AG09309 (cell line): ENCODE data around the gene GRIA3.
"Not testable (repeated sequence)": the region's sequence is repeated elsewhere in the genome, so short reads cannot be mapped to it uniquely, and the experiment has no call there.

Experiments
- DNase-seq: peaks from one replicate; pipeline ENCODE4 v3.0.0-alpha.2; 2010; ENCODE audit warnings: low read depth
- H3K4me3 ChIP-seq: 2 replicates; pipeline ENCODE4 v1.5.1; 2011; ENCODE audit warnings: mild to moderate bottlenecking, low read depth, low read length, moderate library complexity; ENCODE audit not compliant: control insufficient read depth
- TF ChIP-seq, protein P1 (sequence below): IDR thresholded peaks from 2 replicates; pipeline ENCODE4 v1.5.1; 2011; ENCODE audit warnings: mild to moderate bottlenecking, low read depth, low read length, inconsistent platforms; ENCODE audit not compliant: insufficient read depth, control insufficient read depth; ENCODE audit errors: missing control alignments

Gene GRIA3

GRCh38 chrX:123271902-123272301 lies 87.8 kb downstream of the GRIA3 start:
- TF ChIP-seq, protein P1, sequence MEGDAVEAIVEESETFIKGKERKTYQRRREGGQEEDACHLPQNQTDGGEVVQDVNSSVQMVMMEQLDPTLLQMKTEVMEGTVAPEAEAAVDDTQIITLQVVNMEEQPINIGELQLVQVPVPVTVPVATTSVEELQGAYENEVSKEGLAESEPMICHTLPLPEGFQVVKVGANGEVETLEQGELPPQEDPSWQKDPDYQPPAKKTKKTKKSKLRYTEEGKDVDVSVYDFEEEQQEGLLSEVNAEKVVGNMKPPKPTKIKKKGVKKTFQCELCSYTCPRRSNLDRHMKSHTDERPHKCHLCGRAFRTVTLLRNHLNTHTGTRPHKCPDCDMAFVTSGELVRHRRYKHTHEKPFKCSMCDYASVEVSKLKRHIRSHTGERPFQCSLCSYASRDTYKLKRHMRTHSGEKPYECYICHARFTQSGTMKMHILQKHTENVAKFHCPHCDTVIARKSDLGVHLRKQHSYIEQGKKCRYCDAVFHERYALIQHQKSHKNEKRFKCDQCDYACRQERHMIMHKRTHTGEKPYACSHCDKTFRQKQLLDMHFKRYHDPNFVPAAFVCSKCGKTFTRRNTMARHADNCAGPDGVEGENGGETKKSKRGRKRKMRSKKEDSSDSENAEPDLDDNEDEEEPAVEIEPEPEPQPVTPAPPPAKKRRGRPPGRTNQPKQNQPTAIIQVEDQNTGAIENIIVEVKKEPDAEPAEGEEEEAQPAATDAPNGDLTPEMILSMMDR, result no peak
- no peak overlapping the region for H3K4me3 ChIP-seq
- no peak for DNase-seq

- TF ChIP-seq, protein P1, result no peak
- DNase-seq, result no peak
- no peak overlapping the region for H3K4me3 ChIP-seq
Observed at GRCh38 chrX:123272630-123273029, 88.6 kb downstream of the GRIA3 start.

- TF ChIP-seq, protein P1, result no peak
- no peak for DNase-seq
- no peak overlapping the region for H3K4me3 ChIP-seq
Observed at GRCh38 chrX:123274796-123275195, 90.7 kb downstream of the GRIA3 start.

- no peak overlapping the region for H3K4me3 ChIP-seq
- no peak for DNase-seq
- TF ChIP-seq, protein P1, result no peak
Observed at GRCh38 chrX:123277347-123277746, 93.3 kb downstream of the GRIA3 start.

DNA sequence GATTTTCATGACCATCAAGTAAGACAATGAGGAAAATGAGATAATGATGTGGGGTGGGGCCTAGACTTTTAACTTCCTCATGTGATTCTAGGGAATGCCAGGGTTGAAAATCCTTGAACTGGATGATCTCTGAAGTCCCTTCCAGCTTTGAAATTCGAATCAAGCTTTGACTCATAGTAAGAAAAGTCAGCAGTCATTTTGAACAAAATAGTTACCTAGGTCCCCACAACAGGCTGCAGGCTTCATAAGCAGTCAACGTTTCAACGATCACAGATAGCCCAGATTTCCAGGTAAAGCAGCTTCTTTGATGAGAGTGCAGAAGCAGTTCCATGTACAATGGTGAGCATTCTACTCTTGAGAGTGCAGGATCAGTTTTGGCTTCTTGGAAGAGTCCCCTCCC lies 93.7 kb downstream of the GRIA3 start:
- H3K4me3 ChIP-seq, result no peak overlapping the region
- DNase-seq, result no peak
- TF ChIP-seq, protein P1, result no peak

- H3K4me3 ChIP-seq, result no peak overlapping the region
- DNase-seq, result no peak
- TF ChIP-seq, protein P1, result no peak
Observed at GRCh38 chrX:123282241-123282640, 98.2 kb downstream of the GRIA3 start.

- DNase-seq, H3K4me3 ChIP-seq: not testable (repeated sequence)
Observed at GRCh38 chrX:123283407-123283806, 99.3 kb downstream of the GRIA3 start.
